HG02938 (cell line): Measurements from ENCODE around the gene PRSS33.

Experiments used
- ATAC-seq: cut with Tn5 transposase; IDR thresholded peaks from one replicate; pipeline ENCODE4 v1.9.1; 2021; ENCODE audit warnings: mild to moderate bottlenecking, moderate library complexity; ENCODE audit not compliant: unreplicated experiment

Gene PRSS33

GRCh38 chr16:2787406-2787805 is at the start of gene PRSS33:
Gene PRSS33 (minus strand): TSS chr16:2787560. CDS start chr16:2786547, 1,013 bp downstream.
- ATAC-seq: no peak

- no peak for ATAC-seq
Observed at GRCh38 chr16:2836646-2837508, 49.5 kb upstream of the PRSS33 start.

GRCh38 chr16:2835638-2836493 is 48.5 kb upstream of the PRSS33 start:
- no peak for ATAC-seq

- no peak for ATAC-seq
Observed at GRCh38 chr16:2834968-2835367, 47.6 kb upstream of the PRSS33 start.

DNA sequence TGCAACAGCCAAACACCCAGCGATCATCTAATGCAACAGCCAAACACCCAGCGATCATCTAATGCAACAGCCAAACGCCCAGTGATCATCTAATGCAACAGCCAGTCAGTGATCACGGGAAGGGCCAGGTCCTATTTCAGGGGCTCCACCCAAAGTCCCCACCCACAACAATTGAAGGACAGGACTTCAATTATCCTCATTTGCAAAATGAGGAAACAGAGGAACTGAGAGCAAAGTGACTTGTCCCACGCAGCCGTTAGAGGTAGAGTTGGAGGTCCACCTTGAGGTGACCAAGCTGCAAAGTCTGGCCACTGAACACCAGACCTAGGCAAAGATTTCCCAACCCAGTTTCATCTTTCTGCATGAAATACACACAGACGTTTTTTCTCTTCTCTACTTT is 46.4 kb upstream of the PRSS33 start:
- ATAC-seq: no peak

- ATAC-seq: no peak
Observed at GRCh38 chr16:2831203-2831602, 43.8 kb upstream of the PRSS33 start.

DNA sequence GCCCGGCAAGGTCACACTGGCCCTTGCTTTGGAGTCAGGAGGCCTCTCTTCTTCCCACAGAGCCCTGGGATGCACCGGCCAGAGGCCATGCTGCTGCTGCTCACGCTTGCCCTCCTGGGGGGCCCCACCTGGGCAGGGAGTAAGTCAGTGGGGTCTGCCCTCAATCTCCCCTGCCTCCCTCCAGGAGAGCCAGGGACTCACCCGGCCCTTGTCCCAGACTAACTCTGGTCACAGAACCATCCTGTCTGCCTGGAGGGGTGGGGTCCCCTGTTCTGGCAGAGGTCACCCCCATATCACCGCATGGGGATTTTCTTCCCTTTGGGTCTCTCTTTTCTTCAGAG is 43.0 kb upstream of the PRSS33 start:
- no peak for ATAC-seq

- no peak for ATAC-seq
Observed at GRCh38 chr16:2829501-2830354, 42.4 kb upstream of the PRSS33 start, which contains the start of gene ZG16B. Gene ZG16B (plus strand): TSS chr16:2830303. CDS start chr16:2830442, 139 bp downstream.

GRCh38 chr16:2828876-2829430 is 41.6 kb upstream of the PRSS33 start:
- ATAC-seq: no peak

- no peak for ATAC-seq
Observed at GRCh38 chr16:2828521-2828840, 41.1 kb upstream of the PRSS33 start.

- ATAC-seq: no peak
Observed at GRCh38 chr16:2827831-2828520, 40.6 kb upstream of the PRSS33 start.

DNA sequence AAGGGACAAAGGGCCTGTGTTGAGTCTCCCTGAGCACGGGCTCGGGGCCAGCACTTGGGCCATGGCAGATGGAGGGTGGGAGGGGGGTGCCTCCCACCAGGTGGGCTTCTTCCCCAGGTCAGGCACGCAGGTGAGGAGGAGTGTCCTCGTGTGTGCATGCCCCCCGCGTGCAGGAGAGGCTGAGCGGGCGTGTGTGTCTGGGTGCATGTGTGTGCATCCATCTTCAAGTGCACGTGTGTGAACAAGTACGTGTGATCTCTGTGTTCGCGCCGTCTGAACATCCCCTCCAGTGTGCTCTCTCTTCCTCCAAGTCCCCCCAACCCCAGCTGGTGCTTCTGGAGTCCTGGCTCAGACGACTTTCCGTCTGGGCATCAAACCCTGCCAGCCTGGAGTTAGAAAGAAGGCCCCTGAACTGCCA is 40.0 kb upstream of the PRSS33 start:
- no peak for ATAC-seq

DNA sequence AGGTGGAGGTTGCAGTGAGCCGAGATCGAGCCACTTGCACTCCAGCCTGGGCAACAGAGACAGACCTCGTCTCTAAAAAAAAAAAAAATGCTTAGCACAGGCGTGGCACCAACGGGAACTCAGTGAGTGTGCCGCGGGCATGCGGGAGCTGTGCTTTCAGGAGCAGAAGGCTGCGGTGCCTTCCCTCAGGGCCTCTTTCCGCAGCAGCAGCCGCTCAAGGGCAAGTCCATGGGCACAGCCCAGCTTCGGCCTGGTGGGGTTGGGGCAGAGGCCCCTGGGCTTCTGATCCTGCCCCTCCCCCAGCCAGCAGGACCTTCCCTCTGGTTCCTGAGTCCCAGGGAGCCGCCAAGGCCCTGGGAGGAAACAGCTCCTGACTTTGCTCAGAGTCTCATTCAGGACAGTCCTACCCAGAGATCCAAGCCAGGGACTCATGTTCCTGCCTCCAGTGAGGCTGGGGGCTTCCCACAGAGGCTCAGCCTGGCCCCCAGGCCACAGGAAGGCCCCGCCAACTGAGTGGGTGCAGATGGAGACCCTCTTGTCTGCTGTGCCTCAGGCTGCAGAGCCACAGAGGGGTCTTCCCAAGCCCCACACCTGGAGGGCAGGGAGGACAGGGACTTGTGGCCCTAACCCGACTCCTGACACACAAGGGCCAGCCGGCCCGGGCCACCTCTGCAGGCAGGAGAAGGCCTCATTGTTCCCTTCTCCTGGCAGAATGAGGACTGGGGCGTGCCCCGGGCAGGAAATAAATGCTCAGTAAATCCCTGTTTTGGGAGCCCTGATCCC is 39.4 kb upstream of the PRSS33 start:
- ATAC-seq: no peak

GRCh38 chr16:2825906-2826305 is 38.5 kb upstream of the PRSS33 start:
- ATAC-seq: no peak

- ATAC-seq: no peak
Observed at GRCh38 chr16:2825049-2825742, 37.8 kb upstream of the PRSS33 start.

GRCh38 chr16:2824626-2825025 is 37.3 kb upstream of the PRSS33 start:
- ATAC-seq: no peak

DNA sequence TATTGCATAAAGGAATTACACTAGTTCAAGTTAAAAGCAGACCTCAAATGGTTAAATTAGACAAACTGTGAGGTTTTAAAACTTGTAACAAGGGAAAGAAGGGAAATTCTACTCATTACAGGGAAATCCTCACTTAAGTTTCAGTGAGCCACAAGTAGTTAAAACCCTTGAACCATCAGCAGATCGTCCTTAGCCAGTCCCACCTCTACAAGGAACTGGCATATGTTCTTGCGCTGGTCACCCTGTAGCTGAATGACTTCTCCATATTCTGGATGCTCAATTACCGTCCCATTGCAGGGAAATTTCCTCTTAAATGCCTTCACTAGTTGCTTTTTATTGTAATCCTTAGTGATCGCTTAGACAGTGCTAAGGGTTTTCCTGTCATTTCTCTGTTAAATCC is 35.1 kb upstream of the PRSS33 start:
- ATAC-seq: no peak

DNA sequence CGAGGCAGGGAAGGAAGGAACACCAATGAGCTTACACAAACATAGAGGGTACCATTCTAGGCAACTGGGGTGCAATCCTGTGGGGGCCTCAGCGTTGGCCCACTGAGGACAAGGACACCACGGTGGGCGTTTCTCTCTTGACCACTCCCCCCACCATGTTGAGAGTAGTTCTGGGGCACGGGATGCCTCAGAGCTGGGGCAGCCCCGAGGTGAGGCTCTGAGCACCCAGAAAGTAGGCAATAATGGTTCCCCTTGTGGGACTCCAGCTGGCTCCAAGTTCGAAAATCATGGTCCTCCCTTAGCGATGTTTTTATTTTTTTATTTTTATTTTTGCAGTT is 34.8 kb upstream of the PRSS33 start:
- ATAC-seq: no peak
